Measurements from ENCODE around the gene LAMTOR5.
"Not testable (repeated sequence)": the region's sequence is repeated elsewhere in the genome, so short reads cannot be mapped to it uniquely, and the experiment has no call there.

Gene LAMTOR5

GRCh38 chr1:110407260-110408210 lies at the start of gene LAMTOR5:
LAMTOR5 (minus strand) TSS chr1:110407694; CDS start chr1:110407620, 74 bp downstream.
- peak; percentile 81 for DNase-seq

DNA sequence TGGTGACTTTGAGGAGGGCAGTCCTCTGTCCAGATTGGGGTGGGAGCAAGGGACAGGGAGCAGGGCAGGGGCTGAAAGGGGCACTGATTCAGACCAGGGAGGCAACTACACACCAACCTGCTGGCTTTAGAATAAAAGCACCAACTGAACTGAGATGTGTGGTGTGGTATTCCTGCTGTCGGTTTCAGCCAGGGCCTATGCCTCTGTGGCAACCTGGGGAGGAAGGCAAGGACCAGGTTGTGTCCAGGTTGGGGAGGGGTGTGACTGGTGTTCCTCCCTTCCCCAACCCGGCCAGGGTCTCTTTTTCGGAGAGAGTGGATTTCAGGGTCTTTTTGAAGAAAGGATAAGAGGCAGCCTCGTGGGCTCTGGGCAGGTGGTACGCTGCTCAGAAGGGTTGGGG lies 49.7 kb upstream of the LAMTOR5 start:
- no peak for DNase-seq

DNA sequence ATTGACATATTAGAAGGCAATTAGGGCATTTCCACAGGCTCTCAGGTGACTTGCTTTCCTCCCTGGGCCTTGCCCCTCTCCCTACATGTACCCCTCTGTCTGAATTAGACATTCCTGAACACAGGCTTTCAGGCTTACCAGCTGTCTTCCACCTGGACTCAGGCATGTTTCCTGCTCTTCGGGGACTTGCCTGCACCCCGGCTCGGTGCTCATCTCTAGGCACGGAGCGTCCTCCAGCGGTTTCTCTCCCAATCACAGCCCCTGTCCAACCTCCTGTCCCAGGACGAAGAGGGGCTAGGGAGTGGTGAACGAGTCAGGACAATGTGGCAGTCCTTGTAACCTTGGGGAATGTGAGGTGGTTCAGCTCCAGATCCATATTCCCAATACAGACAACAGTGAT lies 47.7 kb upstream of the LAMTOR5 start:
- DNase-seq: no peak

- DNase-seq: no peak
Observed at GRCh38 chr1:110454328-110454727, 46.8 kb upstream of the LAMTOR5 start.

DNA sequence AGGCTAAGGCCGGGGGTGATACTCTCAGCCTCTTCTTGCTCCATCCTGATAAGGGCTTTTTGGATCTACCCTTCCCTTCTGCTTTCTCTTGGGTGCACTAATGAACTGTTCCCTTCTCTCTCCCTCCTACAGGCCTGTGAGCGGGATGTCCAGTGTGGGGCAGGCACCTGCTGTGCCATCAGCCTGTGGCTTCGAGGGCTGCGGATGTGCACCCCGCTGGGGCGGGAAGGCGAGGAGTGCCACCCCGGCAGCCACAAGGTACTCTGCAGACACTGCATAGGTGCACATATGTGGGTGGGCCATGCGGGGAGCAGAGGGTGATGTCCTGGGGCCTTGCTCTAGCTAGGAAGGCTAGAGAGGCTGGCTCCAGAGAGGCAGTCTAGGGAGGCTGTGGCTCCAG lies 46.3 kb upstream of the LAMTOR5 start:
- no peak for DNase-seq

GRCh38 chr1:110452330-110452729 lies 44.8 kb upstream of the LAMTOR5 start:
- DNase-seq: no peak

DNA sequence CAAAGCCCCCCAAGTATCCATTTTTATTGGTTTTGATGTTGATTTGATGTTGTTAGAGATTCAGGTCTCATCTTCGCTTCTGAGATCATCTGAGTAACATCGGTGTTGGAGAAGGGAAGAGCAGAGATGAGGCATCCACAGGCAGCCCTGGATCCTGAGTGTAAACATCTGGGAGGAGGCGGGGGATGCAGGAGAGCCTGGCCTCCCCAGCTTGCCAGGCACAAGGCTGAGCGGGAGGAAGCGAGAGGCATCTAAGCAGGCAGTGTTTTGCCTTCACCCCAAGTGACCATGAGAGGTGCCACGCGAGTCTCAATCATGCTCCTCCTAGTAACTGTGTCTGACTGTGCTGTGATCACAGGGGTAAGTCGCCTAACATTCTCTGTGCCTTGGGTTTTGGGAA lies 43.4 kb upstream of the LAMTOR5 start, which contains the start of gene PROK1:
TSS of gene PROK1 (plus strand) at position 221 of the 400 bp plus-strand sequence. CDS start at position 289, 68 bp downstream.
- DNase-seq: no peak

DNA sequence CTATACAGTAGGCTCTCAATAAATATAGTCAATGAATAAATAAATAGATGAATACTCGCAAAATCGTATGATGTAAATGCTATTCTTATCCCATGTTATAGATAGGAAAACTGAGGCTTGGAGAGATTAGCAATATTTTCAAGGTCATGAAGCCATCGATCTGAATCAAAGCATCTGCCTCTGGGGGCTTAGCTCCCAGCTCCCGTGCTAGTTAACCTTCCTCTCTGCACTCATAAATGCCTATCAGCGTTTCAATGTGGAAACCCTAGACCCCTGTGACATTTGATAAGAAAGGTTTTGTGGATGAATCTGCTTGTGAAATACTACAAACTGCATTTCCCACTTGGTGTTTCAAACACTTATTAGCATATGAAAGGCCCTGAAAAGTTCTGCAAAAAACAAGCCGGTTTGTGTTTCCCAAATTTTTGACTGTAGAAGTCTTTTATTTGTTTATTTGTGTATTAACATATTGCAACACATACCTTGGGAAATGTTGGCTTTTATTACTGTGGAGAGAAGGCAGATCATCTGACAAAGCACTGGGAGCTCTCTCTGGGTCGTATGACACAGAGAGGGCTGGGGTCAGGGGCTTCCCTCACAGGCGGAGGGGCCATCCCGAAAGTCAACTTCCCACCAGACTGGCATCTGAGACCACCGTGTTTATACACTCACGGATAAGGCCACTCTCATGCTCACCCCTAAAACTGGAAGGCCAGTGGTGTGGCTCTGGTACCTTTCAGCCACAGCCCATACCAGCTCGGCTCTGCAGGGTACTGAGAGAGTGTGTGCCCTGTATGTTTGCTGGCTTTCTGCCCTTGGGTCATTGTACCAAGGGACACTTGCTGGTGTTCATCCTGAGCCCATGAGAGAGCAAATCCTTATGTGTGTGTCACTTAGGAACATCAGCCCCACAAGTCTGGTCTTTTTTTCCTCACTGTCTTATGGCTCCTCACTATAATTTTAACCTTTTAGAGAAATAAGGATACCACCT lies 42.5 kb upstream of the LAMTOR5 start:
- DNase-seq: no peak

GRCh38 chr1:110444561-110444960 lies 37.1 kb upstream of the LAMTOR5 start:
- no peak for DNase-seq

DNA sequence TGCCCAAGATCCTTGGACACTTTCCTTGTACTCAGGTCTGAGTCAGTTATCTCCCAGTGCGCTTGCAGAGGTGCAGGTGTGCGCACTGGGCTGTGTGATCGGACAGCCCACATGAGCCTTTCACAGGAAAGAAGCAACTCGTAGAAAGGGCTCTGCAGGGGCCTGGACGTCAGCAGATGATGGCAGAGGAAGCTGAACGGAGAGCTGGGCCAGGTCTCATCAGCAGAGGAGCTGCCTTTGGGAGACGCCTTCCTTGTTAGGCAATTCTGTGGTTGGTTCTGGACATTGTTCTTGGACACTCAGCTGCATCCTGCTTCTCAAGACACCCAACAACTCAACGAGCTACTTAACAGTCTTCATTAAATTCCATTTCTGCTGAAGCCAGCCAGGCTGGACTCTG lies 36.0 kb upstream of the LAMTOR5 start:
- no peak for DNase-seq

GRCh38 chr1:110441888-110442287 lies 34.4 kb upstream of the LAMTOR5 start:
- DNase-seq: no peak

- DNase-seq: no peak
Observed at GRCh38 chr1:110440877-110441276, 33.4 kb upstream of the LAMTOR5 start.

DNA sequence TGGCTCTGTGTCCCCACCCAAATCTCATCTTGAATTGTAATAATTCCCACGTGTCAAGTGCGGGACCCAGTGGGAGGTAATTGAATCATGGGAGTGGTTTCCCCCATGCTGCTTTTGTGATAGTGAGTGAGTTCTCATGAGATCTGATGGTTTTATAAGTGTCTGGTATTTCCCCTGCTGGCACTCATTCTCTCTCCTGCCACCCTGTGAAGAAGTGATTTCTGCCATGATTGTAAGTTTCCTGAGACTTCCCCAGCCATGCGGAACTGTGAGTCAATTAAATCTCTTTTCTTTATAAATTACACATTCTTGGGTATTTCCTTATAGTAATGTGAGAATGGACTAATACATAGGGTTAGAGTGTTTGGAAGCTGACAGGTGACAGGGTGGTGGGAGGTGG lies 32.4 kb upstream of the LAMTOR5 start:
- DNase-seq: not testable (repeated sequence)

GRCh38 chr1:110438893-110439292 lies 31.4 kb upstream of the LAMTOR5 start:
- DNase-seq: no peak

DNA sequence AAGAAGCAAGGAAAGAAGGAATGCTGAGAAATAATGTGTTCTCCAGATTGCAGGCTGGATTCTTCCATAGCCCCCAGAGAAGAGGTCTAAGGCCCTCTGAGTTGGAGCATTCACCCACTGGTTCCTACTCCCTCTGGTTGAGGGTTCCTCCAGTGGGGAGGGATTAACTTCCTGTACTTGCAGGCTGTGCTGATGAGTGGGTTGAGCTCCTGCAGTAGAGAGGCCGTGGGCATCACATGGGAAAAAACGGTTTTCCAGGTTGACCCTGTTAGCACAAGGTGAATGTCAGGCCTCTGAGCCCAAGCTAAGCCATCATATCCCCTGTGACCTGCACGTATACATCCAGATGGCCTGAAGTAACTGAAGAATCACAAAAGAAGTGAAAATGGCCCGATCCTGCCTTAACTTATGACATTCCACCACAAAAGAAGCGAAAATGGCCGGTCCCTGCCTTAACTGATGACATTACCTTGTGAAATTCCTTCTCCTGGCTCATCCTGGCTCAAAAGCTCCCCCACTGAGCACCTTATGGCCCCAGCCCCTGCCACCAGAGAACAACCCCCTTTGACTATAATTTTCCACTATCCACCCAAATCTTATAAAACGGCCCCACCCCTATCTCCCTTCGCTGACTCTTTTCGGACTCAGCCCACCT lies 30.3 kb upstream of the LAMTOR5 start:
- not testable (repeated sequence) for DNase-seq

DNA sequence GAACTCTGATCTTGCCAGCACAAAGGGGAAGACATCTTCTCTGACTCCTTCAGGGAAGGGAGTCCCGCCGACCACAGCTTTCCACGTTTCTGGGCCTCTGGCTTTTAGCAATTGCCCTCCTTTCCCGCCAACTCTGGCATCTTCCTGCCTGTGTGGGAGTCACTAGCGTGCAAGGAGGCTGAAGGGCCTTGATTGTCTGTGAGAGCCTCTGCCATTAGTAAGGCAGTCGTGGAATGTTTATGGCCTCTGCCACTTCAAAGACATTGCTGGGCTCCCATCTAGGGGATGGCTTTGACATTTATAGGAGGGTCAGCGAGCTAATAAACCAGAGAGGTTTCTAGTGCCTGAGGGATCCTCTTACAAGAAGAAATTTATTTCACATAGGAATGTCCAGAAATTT lies 29.1 kb upstream of the LAMTOR5 start:
- no peak for DNase-seq

DNA sequence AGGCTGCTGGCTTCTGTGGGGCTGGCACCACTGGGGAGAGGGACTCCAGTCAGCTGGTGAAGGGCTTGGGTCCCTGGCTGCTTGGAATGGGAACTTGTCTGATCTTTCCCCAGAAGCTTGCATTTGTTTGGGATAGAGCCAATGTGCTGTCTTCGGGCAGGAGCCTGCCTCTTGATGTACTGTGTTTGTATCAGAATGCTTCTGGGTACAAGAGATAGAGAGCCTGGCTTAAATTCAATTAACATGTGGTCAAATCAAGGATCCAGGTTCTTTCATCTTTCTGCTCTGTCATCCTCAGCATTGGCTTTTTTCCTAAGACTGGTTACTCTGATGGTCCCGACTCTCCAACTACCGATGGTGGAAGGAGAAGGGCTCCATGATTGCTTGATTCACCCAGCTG lies 27.5 kb upstream of the LAMTOR5 start:
- no peak for DNase-seq

DNA sequence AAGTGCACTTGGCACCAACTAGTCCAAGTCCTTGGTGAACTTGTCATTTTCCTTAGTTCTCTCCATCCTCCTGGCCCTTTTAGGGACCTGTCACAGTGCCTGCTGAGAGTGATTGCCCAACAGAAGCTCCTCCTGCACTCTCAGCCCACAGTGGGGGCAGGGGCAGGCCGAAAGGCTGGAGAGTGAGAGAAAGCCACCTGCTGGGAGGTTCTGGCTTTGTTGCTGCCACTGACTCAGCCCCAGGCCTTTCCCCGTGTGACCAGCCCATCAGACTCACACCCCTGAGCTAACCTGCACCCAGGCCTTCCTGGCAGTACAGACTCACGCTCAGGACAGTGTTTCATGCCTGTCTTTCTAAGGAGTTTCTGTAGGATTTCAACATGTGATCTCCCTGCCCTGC lies 26.3 kb upstream of the LAMTOR5 start:
- no peak for DNase-seq

DNA sequence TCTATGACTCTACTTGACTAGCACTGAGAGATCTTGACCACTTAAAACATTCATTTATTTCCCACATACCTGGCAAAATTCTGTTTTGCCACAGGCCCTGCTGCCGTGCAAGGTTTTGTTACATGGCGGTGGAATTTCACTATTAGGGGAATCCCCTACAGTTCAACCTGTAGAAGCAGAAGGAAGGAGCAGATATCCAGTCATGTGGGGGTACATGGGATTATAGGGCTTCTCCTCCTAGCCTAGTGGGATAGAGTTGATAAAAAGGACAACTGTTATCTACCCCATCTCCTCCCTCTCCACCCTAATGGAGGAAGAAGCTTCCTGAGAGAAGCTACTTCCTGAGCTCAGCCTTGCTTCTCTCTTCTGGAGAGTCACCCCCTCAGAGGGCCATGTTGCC lies 25.7 kb upstream of the LAMTOR5 start:
- no peak for DNase-seq

DNA sequence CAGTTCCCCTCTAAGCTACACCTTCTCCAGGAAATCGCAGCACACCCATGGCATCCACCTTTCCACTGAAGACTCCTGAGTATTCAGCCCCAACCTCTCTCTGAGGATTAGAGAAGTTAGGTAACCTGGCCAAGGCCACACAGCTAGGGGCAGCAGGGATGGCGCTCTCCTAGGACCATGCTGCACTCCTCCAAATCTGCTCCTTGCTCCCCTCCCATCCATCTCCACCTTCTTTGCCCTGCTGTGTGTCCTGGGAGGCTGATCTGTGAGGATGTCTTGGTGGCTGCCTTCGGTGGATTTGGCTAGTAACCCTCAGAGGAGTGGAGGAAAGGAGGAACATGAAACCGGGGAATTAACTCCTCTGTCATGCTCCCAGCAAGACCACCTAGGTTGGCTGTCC lies 23.4 kb upstream of the LAMTOR5 start:
- DNase-seq: no peak

DNA sequence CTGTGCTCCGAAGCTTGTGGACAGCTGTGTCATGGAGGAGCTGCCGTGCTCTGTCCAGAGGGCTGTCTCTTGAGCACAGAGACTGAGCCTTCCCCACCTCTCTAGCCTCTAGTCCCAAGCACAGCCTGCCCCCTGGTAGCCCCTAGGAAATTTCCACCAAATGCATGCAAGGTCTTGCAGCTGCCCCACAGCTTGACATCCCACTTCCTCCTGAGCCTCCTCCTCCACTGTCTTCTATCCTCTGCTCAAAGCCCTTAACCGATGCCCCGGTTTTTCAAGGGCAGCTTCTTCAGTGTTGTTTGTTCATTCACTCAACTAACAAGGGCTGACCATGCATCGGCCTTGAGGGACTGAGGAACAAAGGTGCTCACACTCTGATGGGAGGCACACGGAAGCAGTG lies 22.9 kb upstream of the LAMTOR5 start:
- no peak for DNase-seq

- no peak for DNase-seq
Observed at GRCh38 chr1:110428946-110429345, 21.5 kb upstream of the LAMTOR5 start.

DNA sequence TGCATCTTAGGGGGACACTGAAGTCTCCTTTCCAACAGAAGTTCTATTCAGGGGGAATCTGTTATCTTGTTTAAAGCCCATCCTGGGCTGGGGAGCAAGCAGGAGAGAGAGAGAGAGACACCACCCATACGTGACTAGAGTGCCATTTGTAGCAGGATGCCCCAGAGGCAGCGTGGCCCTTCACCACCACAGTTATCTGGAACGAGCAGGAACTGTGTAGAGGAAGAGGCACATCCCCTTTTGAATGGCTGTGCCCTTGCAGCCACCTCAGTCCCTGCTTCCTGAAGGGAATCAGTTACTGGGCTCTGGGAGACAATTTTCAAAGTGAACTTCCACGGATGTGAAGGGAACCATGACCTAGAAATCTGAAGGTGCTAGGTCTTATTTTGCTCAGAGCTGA lies 19.4 kb upstream of the LAMTOR5 start:
- DNase-seq: no peak

All from activated CD4-positive, alpha-beta T cell treated with anti-CD3 and anti-CD28 coated beads for 1 hour (primary cell).